GM19468 (cell line): ENCODE results near the gene CARS2.
A peak's percentile ranks its signal among the peaks of the same experiment; 100 is the strongest.
"Not testable (repeated sequence)": the region's sequence is repeated elsewhere in the genome, so short reads cannot be mapped to it uniquely, and the experiment has no call there.

Experiments used
- ATAC-seq: cut with Tn5 transposase; IDR thresholded peaks from one replicate; pipeline ENCODE4 v1.9.1; 2021; ENCODE audit warnings: mild to moderate bottlenecking, moderate library complexity, moderate number of reproducible peaks; ENCODE audit not compliant: unreplicated experiment; ENCODE audit errors: extremely low read depth

CARS2 gene, protein sequence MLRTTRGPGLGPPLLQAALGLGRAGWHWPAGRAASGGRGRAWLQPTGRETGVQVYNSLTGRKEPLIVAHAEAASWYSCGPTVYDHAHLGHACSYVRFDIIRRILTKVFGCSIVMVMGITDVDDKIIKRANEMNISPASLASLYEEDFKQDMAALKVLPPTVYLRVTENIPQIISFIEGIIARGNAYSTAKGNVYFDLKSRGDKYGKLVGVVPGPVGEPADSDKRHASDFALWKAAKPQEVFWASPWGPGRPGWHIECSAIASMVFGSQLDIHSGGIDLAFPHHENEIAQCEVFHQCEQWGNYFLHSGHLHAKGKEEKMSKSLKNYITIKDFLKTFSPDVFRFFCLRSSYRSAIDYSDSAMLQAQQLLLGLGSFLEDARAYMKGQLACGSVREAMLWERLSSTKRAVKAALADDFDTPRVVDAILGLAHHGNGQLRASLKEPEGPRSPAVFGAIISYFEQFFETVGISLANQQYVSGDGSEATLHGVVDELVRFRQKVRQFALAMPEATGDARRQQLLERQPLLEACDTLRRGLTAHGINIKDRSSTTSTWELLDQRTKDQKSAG

DNA sequence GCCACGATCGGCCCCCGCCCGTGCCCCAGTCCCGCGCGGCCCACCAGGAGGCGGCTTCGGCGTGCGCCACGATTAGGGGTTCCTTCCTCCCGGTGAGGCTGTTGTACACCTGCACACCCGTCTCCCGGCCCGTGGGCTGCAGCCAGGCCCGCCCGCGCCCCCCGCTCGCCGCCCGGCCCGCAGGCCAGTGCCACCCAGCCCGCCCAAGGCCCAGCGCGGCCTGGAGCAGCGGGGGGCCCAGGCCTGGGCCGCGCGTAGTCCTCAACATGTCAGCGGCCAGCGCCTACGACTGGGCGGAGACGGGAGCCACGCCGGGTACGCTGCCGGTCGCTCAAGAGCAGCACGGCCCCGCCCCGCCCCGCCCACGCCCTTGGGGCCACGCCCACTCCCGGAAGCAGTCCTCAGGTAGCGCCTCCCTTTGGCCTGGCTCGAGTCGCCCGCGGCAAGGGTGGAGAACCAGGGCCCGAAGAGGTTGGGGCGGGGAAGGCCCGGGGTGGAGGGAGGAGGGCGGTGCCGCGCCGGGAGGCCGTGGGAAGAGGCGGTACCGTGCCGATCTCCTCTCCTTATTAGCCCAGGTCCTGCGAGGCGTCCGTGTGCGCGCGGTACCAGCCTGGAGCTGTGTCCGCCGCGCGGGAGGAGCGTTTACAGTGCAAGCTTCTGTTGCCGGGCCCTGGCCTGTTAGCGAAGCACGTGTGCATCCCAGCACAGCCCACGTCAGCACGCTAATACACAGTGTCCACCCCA is at the start of gene CARS2:
CARS2 (minus strand) TSS at position 291 of the 744 bp plus-strand sequence; CDS start at position 268, 23 bp downstream.
- ATAC-seq = peak; percentile 90

DNA sequence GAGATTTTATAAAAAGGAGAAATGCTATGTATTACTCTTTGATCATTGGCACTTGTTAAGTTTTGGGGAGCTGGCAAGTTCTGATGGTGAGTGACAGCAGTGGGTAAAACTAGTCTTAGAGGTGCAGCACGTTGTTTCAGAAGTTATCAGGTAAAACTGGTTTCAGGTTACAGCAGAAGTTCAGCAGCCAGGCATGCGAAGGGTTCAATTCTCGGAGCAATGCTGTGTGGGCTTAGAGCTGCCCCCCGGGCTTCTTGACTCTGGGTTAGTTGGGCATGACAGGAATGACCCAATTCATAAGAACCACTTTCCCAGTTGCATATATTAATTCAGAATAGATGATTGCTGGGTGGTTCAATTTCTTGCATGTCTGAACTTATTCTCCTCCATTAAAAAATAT is 42.4 kb upstream of the CARS2 start:
- no peak for ATAC-seq

DNA sequence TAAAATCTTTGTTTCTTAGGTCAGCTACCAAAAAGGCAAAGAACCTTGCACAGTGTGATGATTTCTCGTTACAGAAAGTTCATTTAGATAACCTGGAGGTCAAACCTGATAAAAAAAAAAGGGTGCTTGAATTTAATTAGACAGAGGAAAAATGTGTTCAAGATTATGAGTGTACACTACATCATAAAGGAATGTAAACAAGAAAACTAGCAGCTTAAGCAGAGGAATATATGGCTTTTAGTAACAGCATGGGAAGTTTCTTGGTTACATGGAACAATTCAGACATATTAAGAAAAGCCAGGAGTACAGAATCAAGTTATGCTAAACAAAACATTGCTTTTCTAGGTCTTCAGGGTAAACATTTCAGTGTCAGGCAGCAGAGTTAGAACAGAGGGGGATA is 40.5 kb upstream of the CARS2 start:
- no peak for ATAC-seq

DNA sequence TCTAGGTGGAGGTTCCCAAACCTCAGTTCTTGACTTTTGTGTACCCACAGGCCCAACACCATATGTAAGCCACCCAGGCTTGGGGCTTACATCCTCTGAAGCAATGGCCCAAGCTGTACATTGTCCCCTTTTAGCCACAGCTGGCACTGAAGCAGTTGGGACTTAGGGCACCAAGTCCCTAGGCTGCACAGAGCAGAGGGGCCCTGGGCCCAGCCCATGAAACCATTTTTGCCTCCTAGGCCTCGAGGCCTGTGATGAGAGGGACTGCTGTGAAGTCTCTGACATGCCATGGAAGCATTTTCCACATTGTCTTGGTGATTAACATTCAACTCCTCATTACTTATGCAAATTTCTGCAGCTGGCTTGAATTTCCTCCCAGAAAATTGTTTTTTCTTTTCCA is 37.8 kb upstream of the CARS2 start:
- ATAC-seq = no peak

DNA sequence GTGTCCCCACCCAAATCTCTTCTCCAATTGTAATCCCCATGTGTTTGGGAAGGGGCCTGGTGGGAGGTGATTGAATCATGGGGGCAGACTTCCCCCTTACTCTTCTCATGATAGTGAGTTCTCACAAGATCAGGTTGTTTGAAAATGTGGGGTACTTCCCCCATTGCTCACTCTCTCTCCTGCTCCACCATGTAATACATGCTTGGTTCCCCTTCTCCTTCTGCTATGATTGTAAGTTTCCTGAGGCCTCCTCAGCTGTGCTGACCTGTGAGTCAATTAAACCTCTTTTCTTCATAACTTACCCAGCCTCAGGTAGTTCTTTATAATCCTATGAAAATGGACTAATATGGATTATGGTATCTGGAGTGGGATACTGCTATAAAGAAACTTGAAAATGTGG is 31.6 kb upstream of the CARS2 start:
- ATAC-seq = no peak

DNA sequence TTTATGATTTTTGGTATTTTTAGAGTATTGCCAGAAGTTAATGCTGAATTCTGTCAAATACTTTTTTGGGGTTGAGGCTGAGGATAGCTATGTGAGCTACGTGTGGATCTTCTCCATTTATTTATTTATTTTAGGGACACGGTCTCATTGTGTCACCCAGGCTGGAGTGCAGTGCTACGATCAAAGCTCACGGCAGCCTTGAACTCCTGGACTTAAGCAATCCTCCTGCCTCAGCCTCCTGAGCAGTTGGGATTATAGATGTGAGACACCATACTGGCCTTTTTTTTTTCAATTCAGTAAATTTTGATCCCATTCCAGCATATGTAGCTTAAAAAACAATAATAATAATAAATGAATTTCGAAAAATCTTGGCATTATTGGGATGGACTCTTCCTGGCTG is 28.6 kb upstream of the CARS2 start:
- ATAC-seq = no peak

DNA sequence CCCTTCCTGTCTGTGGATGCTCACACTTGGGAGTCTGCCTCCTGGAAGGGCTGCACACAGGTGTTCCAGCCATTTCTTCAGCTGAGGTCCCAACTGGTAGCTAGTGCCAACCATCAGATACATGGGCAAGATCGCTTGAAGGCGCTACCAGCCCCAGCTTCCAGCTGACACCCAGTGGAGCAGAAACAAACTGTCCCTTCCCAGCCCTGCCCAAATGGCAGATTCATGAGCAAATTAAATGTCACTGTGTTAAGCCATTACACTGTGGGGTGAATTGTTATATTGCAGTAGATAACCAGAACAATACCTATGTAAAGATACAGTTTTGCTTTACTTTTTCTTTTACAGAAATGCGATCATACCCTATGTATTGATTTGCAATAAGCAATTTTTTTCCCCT is 25.2 kb upstream of the CARS2 start:
- no peak for ATAC-seq

DNA sequence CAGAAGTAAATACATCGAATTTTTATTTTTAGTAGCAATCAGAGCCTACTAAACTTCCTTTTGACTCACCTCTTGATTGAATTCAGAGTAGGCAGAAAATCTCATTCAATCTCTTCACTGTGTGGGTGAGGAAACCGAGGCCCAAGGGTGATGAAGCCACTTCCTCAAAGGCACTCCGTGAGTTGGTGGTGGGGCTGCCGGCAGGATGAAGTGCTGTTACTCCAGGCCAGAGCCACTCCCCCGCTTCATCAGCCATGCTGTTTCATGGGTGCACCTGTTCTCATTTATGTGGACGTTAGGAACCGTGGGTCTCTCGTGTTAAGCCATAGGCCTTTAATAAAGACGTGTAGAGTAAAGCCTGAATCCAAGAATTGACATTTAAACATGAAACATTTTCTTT is 20.8 kb upstream of the CARS2 start:
- no peak for ATAC-seq

DNA sequence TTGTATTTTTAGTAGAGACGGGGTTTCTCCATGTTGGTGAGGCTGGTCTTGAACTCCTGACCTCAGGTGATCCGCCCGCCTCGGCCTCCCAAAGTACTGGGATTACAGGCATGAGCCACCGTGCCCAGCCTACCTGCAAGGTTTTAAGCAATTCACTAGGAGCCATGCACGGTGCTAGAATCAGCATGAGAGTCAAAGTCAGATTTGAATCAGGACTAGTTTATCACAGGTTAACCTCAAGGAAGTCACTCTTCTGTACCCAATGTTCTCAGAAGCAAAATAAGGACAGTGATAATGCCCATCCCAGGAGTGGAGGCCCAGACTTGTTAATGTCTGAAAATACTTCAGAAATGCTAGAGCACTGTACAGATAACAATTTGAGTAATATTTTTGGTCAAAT is 20.2 kb upstream of the CARS2 start:
- not testable (repeated sequence) for ATAC-seq

DNA sequence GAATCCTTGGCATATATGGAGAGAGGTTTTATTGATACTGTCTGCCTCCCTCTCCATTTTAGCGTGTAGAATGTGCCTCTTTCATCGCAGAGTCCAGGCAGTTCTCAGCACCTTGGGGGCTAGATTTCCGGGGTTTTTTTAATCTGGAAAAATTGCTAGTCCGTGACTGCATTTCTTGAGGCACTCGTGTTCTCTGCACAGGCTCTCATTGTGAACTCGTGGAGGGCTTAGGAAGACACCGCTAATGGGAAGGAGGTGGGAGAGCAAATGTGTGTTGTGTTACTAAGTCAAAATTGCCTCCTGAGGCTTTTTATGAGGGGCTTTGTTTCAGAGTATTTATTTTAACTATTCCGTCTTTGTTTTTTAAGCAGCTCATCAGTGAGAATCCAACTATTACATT is 17.7 kb upstream of the CARS2 start:
- ATAC-seq = no peak

DNA sequence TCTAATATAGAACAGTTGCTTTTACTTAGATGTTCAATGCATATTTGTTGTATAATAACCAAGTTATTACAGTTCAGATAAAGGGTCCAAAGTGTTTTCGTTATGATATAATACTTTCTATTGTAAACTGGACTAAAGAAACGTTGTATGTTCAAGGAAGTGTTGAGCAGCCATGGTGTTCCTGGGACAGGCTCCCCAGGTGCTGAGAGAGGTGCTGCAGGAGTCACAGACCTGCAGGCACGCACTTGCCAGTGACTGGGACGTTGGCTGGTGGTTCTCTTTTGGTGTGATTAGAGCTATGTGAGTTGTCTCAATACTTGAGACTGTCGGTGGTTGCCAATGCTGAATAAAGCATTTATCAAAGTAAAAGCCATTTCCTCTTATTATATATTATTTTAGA is 17.1 kb upstream of the CARS2 start:
- no peak for ATAC-seq

DNA sequence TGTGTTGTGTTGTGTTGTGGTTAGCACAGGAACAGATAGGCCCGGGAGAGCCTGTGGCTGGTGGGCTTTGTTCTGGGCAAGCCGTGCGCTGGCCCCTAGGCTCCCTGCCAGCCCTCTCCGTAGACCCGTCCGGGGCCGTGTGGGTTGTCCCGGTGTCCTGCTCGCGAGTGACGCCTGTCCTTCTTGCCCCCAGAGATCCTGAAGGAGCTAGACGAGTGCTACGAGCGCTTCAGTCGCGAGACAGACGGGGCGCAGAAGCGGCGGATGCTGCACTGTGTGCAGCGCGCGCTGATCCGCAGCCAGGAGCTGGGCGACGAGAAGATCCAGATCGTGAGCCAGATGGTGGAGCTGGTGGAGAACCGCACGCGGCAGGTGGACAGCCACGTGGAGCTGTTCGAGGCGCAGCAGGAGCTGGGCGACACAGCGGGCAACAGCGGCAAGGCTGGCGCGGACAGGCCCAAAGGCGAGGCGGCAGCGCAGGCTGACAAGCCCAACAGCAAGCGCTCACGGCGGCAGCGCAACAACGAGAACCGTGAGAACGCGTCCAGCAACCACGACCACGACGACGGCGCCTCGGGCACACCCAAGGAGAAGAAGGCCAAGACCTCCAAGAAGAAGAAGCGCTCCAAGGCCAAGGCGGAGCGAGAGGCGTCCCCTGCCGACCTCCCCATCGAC is 13.3 kb upstream of the CARS2 start:
- no peak for ATAC-seq

DNA sequence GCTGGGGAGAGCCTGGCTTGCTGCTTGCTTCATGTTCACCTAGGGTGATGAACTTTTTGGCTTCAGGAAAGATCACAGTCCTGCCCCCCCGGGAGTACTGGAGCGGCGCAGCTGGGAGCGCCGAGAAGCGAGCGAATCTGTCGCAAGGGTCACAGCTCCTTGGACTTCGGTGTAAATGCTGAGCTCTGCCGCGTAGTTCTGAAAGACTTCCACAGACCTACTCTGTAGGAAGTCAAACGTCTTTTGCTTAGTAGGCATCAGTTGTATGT is 10.3 kb upstream of the CARS2 start:
- ATAC-seq = no peak

DNA sequence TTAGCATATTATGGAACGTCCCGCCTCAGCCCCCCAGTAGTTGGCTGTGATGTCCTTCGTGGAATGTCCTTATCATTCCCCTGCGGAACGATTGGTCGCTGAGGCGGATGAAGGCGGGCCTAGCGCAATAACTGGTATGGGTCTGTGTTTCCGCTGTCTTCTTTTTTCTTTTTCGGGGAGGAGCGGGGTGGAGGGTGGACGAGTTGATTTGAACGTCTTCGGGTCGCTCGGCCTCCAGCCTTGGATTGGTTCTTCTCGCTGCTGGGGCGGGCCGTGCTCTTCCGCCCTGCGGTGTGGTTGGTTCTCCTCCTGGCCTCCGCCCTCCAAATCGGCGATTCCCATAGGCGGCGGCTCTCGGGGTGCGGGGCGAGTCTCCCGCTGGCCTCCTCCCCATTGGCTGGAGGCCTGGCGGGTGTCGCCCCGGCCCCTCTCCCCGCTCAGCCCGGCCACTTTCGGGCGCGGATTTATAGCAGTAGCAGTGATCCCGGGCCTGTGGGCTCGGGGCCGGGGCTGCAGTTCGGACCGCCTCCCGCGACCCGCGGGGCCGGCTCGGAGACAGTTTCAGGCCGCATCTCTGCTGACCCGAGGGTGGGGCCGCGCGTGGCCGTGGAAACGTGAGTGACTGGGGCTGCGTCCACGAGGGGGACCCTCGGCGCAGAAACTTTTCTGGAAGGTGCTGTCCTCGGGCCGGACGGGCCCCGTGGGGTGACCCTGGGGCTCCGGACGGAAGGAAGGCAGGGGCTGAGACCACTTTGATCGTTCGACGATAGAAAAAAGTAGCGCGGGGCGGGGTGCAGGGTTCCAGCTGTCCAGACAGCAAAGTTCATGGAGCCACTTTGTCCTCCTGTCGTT is 9.7 kb upstream of the CARS2 start:
- peak; percentile 58 for ATAC-seq

DNA sequence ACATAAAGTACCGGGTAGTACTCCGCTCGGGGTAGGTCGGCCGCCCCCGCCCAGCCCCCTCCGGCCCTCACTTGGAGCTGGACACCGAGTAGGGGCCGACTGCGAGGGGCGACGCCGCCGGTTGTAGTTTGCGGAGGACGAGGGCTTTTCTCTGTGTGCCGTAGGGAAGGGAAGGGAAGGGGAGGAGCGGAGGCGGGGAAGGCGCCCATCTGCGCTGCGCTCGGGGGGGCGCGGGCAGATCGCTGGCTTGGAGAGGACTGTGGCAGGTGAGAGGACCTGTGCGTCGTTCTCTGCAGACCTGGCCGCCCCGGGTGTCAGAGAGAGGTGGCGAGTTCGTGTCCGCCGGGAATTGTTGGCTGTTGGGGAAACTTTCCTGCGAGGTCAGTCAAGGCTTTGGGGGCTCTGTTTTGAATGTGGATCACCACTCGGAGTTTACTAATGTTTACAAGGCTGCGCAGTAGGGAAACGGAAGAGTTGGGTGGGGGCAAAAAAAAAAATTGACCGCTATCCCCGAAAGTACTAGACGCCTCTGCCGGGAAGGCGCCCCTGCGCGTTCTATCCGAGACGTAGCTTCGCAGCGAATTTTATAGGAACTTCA is 9.0 kb upstream of the CARS2 start:
- ATAC-seq = no peak

DNA sequence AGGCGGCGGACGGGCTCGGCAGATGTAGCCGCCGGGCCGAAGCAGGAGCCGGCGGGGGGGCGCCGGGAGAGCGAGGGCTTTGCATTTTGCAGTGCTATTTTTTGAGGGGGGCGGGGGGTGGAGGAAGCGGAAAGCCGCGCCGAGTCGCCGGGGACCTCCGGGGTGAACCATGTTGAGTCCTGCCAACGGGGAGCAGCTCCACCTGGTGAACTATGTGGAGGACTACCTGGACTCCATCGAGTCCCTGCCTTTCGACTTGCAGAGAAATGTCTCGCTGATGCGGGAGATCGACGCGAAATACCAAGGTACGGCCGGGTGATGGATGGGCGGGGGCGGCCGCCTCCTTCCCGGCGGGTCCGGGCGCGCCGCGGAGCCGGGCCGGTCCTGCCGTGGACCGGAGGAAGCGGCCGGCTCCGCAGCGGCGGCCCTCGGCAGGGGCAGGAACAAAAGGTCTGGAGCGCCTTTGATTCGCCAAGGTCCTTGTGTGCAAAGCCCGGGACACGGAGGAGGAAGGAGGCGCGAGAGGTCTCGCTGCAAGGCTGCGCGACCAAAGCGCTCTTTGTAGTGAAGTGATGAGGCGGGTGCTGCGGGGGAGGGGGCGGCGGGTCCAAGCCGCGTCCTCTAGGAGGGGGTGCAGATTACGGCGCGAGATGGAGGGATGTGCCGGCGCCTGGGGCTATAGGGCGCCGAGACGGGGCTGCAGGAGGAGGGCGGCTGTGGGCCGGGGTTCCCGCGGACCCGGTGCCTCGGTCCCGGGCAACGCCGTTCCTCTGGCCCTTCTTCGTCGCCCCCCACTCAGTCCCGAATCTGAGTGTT is 8.3 kb upstream of the CARS2 start:
- ATAC-seq = no peak

DNA sequence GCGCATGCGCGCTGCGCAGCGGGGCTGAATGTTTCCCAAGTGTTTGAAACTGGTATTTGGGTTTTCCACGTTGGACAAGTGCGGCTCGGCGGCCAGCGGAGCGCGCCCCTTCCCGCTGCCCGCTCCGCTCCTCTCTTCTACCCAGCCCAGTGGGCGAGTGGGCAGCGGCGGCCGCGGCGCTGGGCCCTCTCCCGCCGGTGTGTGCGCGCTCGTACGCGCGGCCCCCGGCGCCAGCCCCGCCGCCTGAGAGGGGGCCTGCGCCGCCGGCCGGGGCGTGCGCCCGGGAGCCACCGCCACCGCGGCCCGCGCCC is 7.7 kb upstream of the CARS2 start, which contains the start of gene ING1:
ING1 (plus strand) TSS at position 59 of the 311 bp plus-strand sequence. CDS start 450 bp downstream, outside the sequence.
- ATAC-seq = no peak

DNA sequence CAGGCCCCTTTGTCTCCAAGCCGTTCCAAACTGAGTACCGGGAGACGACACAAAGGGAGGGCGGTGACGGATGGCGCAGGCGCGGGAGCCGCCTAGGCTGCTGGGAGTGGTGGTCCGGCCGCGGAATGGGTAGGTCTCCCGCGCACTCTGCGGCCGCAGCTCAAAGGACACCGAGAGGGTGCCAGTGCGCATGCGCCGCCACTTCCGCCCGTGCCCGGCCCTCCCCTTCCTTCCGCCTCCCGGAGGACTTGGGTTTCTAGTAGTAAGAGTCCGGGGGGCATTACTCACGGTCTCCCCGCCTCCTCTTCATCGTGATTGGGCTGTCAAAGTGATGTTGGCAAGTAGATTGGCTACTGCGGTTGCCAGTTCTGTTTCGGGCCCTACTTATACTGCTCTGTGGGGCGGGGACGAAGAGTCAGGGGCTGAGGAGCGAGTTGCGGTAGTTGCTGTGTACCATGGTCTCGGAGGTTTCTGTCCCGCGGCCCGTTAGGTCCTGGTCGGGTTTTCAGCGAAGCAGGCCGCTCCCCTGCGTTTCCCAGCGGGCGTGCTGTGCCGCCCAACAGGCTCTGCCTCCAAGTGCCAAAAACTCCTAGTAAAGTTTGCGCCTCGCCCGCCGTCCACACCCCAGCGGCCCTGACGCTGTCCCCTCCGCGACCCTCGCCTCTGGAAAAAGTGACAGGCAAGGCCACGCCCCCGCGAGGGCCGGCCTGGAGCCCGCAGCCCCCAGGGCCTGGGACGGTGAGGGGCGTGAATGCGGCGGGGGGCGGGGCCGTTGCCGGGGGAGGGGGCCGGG is 7.1 kb upstream of the CARS2 start:
- ATAC-seq = peak; percentile 33
